HepG2 (cell line): ENCODE data around the gene APOD. TPM values are rescaled to one million over a fixed set of nuclear protein-coding genes. Genes with fewer than 3 reads are reported as not detected.

Source experiments
- BHLHE40 ChIP-seq: IDR thresholded peaks from 2 replicates; pipeline ENCODE4 v1.6.1; 2011; ENCODE audit warnings: low read length, improper control_type of control experiment
- KLF13 ChIP-seq: sonication (generic); formaldehyde crosslinking; IDR thresholded peaks from 2 replicates; pipeline ENCODE4 v1.4.0; 2020; ENCODE audit warnings: mild to moderate bottlenecking, missing genetic modification reagents
- NR2F6 ChIP-seq, 2 experiments: IDR thresholded peaks; 2 replicates each; pipeline ENCODE4 v1.6.1; 2016; ENCODE audit warnings: antibody characterized with exemption in 1 of 2, mild to moderate bottlenecking in 1 of 2
- PHF5A ChIP-seq: IDR thresholded peaks from one replicate; pipeline ENCODE4 v1.6.1; 2018; ENCODE audit warnings: low read depth, missing genetic modification reagents; ENCODE audit not compliant: unreplicated experiment
- POLR2G ChIP-seq: fragments of 200-400 bp; formaldehyde crosslinking; IDR thresholded peaks from 2 replicates; pipeline ENCODE4 v1.6.1; 2018; ENCODE audit warnings: mild to moderate bottlenecking, low read depth, low read length, moderate library complexity
- ZFP36 ChIP-seq: fragments of 150-350 bp; IDR thresholded peaks from 2 replicates; pipeline ENCODE4 v1.6.1; 2018; ENCODE audit warnings: borderline replicate concordance, low read length, low read depth; ENCODE audit not compliant: partially characterized antibody
- ZNF253 ChIP-seq: sonication (generic); formaldehyde crosslinking; IDR thresholded peaks from 2 replicates; pipeline ENCODE4 v1.8.0; 2022; ENCODE audit warnings: mild to moderate bottlenecking, missing genetic modification reagents, borderline replicate concordance
- polyA plus RNA-seq, 8 experiments: library from polyadenylated mRNA; depleted of rRNA in 3 of 8; stranded (reverse) in 7 of 8; unstranded in 1 of 8; fragments of >200 nt; fragmentation: Illumina TruSeq in 4 of 8; extraction: Trizol in 4 of 8; gene quantifications; 2 replicates each; pipeline versions ENCODE4 v1.2.1 to v1.2.3, GENCODE V29; 2011 to 2016; ENCODE audit warnings: low read depth in 4 of 8, missing spikeins in 1 of 8, mixed read lengths in 1 of 8; ENCODE audit not compliant: insufficient read depth in 1 of 8
- total RNA-seq, 5 experiments: library from RNA; depleted of rRNA; stranded (reverse); fragments of >200 nt; fragmentation: Illumina TruSeq; extraction: Trizol; gene quantifications; 2 replicates each; pipeline ENCODE4 v1.2.3, GENCODE V29; 2016; ENCODE audit warnings: low read depth in 1 of 5
- TF ChIP-seq, protein P1 (sequence below), 2 experiments: sonication (generic) in 1 of 2; formaldehyde crosslinking in 1 of 2; IDR thresholded peaks; 2 replicates each; pipeline versions ENCODE4 v1.5.1 to v1.6.1; 2011 to 2020; ENCODE audit warnings: borderline replicate concordance in 1 of 2, low read depth in 1 of 2, low read length in 1 of 2, mild to moderate bottlenecking in 1 of 2, missing genetic modification reagents in 1 of 2, moderate library complexity in 1 of 2
- TF ChIP-seq, protein P2 (sequence below): sonication (generic); formaldehyde crosslinking; IDR thresholded peaks from 2 replicates; pipeline ENCODE4 v1.5.0; 2020; ENCODE audit warnings: mild to moderate bottlenecking, low read depth, missing genetic modification reagents, borderline replicate concordance
- TF ChIP-seq, protein P3 (sequence below): sonication (generic); formaldehyde crosslinking; IDR thresholded peaks from 2 replicates; pipeline ENCODE4 v1.8.1; 2023; ENCODE audit warnings: mild to moderate bottlenecking, moderate library complexity, missing genetic modification reagents
- TF ChIP-seq, protein P4 (sequence below): sonication (generic); formaldehyde crosslinking; IDR thresholded peaks from 2 replicates; pipeline ENCODE4 v1.4.0; 2020; ENCODE audit warnings: missing genetic modification reagents, borderline replicate concordance
- TF ChIP-seq, protein P5 (sequence below): sonication (generic); formaldehyde crosslinking; IDR thresholded peaks from 2 replicates; pipeline ENCODE4 v1.4.0; 2020; ENCODE audit warnings: missing genetic modification reagents

The APOD gene
- total and polyA plus RNA-seq, 2 of the 13 experiments (the other 11 are each of a cell fraction or from before 2014, with no cell fraction given), result not detected

DNA sequence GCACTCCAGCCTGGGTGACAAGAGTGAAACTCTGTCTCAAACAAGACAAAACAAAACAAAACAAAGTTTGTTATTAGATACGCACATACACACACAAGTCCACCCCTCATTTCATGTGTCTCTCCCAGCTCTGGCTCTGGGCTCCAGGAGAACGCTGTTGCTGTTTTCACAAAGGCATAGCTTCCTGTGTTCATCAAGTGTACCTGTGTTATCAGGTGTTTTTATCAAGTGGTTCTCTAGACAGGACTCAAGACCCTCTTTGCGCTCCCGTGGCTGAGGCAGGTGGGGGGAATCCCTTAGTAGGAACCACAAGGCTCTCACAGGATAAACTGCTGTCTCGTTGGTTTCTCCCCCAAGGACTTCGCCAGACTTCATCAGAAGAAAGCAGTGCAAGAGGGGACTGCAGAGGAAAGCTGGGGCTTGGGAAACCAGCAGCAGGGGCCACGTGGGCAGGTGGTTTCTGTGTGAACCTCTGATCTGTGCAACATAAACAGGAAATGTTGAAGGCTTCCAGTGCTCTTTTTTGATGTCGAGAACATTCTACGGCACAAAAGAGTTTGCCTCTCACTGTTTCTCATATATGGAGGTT is 33.7 kb downstream of the APOD start (continued):
- TF ChIP-seq, protein P1, sequence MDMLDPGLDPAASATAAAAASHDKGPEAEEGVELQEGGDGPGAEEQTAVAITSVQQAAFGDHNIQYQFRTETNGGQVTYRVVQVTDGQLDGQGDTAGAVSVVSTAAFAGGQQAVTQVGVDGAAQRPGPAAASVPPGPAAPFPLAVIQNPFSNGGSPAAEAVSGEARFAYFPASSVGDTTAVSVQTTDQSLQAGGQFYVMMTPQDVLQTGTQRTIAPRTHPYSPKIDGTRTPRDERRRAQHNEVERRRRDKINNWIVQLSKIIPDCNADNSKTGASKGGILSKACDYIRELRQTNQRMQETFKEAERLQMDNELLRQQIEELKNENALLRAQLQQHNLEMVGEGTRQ (IDR thresholded peaks at IDR 0.05; ENCODE audit: low read depth, low read length), result peak; percentile 51
- TF ChIP-seq, protein P1 (CRISPR knock-in tag; IDR thresholded peaks at IDR 0.05; ENCODE audit: borderline replicate concordance), result peak; percentile 32; the same call in 1 of the 2 replicates
- TF ChIP-seq PHF5A (CRISPR knock-in tag) (no peak), KLF13 (CRISPR knock-in tag) (no peak), POLR2G (no peak), NR2F6 (IDR thresholded peaks at IDR 0.05) (no peak), NR2F6 (CRISPR knock-in tag; IDR thresholded peaks at IDR 0.05) (0 out of 2 replicates have a peak, but pooled peaks have one; percentile 53), BHLHE40 (no peak), ZNF253 (CRISPR knock-in tag) (no peak), ZFP36 (no peak)
- TF ChIP-seq, protein P2, sequence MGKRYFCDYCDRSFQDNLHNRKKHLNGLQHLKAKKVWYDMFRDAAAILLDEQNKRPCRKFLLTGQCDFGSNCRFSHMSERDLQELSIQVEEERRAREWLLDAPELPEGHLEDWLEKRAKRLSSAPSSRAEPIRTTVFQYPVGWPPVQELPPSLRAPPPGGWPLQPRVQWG (CRISPR knock-in tag), result no peak
- TF ChIP-seq, protein P3, sequence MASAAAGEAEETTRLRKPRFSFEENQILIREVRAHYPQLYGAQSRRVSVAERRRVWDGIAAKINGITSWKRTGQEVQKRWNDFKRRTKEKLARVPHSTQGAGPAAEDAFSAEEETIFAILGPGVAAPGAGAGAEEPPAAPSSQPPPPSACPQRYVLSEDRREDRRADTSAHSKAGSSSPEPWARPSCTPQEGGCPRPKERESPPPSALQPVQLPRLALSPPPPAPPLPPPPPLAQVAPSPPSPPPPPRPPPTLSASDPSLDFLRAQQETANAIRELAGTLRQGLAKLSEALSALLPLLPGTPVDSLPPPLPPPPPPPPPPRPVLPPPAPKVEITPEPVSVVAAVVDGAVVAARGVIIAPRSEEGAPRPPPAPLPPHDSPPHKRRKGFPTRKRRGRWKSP, result 0 out of 2 replicates have a peak, but pooled peaks have one; percentile 41
- TF ChIP-seq, protein P4, sequence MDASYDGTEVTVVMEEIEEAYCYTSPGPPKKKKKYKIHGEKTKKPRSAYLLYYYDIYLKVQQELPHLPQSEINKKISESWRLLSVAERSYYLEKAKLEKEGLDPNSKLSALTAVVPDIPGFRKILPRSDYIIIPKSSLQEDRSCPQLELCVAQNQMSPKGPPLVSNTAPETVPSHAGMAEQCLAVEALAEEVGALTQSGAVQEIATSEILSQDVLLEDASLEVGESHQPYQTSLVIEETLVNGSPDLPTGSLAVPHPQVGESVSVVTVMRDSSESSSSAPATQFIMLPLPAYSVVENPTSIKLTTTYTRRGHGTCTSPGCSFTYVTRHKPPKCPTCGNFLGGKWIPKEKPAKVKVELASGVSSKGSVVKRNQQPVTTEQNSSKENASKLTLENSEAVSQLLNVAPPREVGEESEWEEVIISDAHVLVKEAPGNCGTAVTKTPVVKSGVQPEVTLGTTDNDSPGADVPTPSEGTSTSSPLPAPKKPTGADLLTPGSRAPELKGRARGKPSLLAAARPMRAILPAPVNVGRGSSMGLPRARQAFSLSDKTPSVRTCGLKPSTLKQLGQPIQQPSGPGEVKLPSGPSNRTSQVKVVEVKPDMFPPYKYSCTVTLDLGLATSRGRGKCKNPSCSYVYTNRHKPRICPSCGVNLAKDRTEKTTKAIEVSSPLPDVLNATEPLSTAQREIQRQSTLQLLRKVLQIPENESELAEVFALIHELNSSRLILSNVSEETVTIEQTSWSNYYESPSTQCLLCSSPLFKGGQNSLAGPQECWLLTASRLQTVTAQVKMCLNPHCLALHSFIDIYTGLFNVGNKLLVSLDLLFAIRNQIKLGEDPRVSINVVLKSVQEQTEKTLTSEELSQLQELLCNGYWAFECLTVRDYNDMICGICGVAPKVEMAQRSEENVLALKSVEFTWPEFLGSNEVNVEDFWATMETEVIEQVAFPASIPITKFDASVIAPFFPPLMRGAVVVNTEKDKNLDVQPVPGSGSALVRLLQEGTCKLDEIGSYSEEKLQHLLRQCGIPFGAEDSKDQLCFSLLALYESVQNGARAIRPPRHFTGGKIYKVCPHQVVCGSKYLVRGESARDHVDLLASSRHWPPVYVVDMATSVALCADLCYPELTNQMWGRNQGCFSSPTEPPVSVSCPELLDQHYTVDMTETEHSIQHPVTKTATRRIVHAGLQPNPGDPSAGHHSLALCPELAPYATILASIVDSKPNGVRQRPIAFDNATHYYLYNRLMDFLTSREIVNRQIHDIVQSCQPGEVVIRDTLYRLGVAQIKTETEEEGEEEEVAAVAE (CRISPR knock-in tag), result peak; percentile 47; the same call in 1 of the 2 replicates
- TF ChIP-seq, protein P5, sequence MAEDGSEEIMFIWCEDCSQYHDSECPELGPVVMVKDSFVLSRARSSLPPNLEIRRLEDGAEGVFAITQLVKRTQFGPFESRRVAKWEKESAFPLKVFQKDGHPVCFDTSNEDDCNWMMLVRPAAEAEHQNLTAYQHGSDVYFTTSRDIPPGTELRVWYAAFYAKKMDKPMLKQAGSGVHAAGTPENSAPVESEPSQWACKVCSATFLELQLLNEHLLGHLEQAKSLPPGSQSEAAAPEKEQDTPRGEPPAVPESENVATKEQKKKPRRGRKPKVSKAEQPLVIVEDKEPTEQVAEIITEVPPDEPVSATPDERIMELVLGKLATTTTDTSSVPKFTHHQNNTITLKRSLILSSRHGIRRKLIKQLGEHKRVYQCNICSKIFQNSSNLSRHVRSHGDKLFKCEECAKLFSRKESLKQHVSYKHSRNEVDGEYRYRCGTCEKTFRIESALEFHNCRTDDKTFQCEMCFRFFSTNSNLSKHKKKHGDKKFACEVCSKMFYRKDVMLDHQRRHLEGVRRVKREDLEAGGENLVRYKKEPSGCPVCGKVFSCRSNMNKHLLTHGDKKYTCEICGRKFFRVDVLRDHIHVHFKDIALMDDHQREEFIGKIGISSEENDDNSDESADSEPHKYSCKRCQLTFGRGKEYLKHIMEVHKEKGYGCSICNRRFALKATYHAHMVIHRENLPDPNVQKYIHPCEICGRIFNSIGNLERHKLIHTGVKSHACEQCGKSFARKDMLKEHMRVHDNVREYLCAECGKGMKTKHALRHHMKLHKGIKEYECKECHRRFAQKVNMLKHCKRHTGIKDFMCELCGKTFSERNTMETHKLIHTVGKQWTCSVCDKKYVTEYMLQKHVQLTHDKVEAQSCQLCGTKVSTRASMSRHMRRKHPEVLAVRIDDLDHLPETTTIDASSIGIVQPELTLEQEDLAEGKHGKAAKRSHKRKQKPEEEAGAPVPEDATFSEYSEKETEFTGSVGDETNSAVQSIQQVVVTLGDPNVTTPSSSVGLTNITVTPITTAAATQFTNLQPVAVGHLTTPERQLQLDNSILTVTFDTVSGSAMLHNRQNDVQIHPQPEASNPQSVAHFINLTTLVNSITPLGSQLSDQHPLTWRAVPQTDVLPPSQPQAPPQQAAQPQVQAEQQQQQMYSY (CRISPR knock-in tag), result 0 out of 2 replicates have a peak, but pooled peaks have one; percentile 35
